ENCODE data around the gene MRPS22. TPM values are rescaled to one million over a fixed set of nuclear protein-coding genes. Genes with fewer than 3 reads are reported as not detected.

Gene MRPS22
- total and polyA plus RNA-seq, 2 of the 8 experiments (the other 6 are each of a cell fraction or from before 2014, with no cell fraction given) = 28.3 to 45.8 TPM

DNA sequence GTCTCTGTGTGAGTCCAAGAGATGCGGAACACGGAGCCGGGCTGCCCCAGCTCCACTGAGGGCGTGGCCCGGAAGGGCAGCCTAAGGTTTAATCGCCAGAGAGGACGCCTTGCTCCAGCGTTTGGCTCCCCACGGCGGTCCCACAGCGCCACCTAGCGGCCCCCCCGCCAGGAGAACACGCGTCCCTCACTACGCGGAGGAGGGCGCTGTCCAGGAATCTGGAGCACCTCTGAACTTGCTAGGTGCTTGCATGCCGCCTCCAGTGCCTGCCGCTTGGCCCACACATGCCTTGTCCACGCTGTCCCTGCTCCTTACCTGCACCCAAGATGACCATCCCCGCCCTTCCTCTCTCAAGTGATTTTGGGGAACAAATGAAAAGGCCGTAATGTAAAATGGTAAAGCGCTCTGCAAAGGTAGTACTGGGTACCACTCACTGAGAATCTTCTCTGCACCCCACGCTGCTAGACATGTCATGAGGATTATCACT lies 14.4 kb upstream of the MRPS22 start:
- peak overlapping the region; percentile 33 to 64 for H3K4me2 ChIP-seq (ENCODE audit: insufficient read depth in 1 of 2, low read depth in 2 of 2, low read length in 2 of 2)
- CTCF ChIA-PET (ENCODE audit: partially characterized antibody) = interaction anchor here (0.6 to 4.7 kb wide), 22 partner anchors 9 to 400 kb away, joined by 3 to 58 read pairs (median 4); no protein-coding TSS in a partner anchor
- no peaks in the 10 kb centered on the region for H3K23me2 ChIP-seq (ENCODE audit: low read depth, low read length)
- no peak overlapping the region for H3K4ac ChIP-seq (replicated peaks; ENCODE audit: insufficient read length, low read depth, low read length)
- no peaks in the 10 kb centered on the region for H3K4me1 ChIP-seq (replicated peaks in 1 of 4; ENCODE audit: control insufficient read depth in 3 of 4, insufficient read depth in 4 of 4, low read length in 3 of 4)
- no peak overlapping the region for H2BK120ac ChIP-seq (replicated peaks; ENCODE audit: low read depth, low read length)
- no peaks in the 10 kb centered on the region for H3K36me3 ChIP-seq (ENCODE audit: control insufficient read depth in 2 of 4, insufficient read depth in 4 of 4, low read length in 3 of 4)
- no peaks in the 10 kb centered on the region for H3K79me2 ChIP-seq (ENCODE audit: control insufficient read depth in 1 of 2, insufficient read depth in 2 of 2, low read length in 2 of 2)
- H3K56ac ChIP-seq (replicated peaks; ENCODE audit: insufficient read length, low read depth, low read length) = no peak overlapping the region
- H2BK15ac ChIP-seq (ENCODE audit: low read length) = no peak overlapping the region
- no peak overlapping the region for H2BK20ac ChIP-seq (ENCODE audit: low read length)
- peak; percentile 57 to 99 for DNase-seq (ENCODE audit: low read depth in 1 of 2, low spot score in 2 of 2)
- no peaks in the 10 kb centered on the region for H3K9me3 ChIP-seq (ENCODE audit: insufficient read depth in 2 of 2, low read depth in 1 of 2, low read length in 1 of 2)
- H4K91ac ChIP-seq (replicated peaks; ENCODE audit: insufficient read length, low read length) = no peak overlapping the region
- H4K8ac ChIP-seq (ENCODE audit: extremely low read depth, insufficient read depth, low read length) = no peak overlapping the region
- no peak overlapping the region for H3K14ac ChIP-seq (ENCODE audit: insufficient read length)
- peak overlapping the region in 2 of 4 experiments; percentile 14 to 45; a peak in 2 of 8 replicates for H3K4me3 ChIP-seq (ENCODE audit: extremely low read depth in 1 of 4, insufficient read depth in 2 of 4, low read depth in 3 of 4, low read length in 4 of 4)
- no peak overlapping the region for H2BK5ac ChIP-seq (ENCODE audit: low read depth, low read length)
- H3K23ac ChIP-seq (ENCODE audit: insufficient read length) = no peak overlapping the region
- H3K79me1 ChIP-seq (ENCODE audit: low read depth, low read length) = no peaks in the 10 kb centered on the region
- no peak overlapping the region; the same call in 1 of the 2 replicates for H2BK12ac ChIP-seq (ENCODE audit: low read depth, low read length)
- H3K27ac ChIP-seq (ENCODE audit: low read depth, low read length) = no peak overlapping the region
- H4K20me1 ChIP-seq (replicated peaks in 1 of 2; ENCODE audit: control insufficient read depth in 1 of 2, insufficient read depth in 2 of 2, low read length in 2 of 2) = no peaks in the 10 kb centered on the region
- H3K9ac ChIP-seq (replicated peaks in 1 of 4; ENCODE audit: extremely low read depth in 1 of 4, low read depth in 3 of 4, low read length in 3 of 4) = no peak overlapping the region
- H2AK5ac ChIP-seq (ENCODE audit: low read depth, low read length) = no peak overlapping the region
- H3K27me3 ChIP-seq (replicated peaks in 1 of 4; ENCODE audit: control insufficient read depth in 3 of 4, extremely low read depth in 1 of 4, insufficient read depth in 3 of 4, low read length in 3 of 4) = peaks cover 0 to 5% (median 4%) of the 10 kb centered on the region in 4 experiments; a peak in 3 of 7 replicates
- POLR2A ChIA-PET (ENCODE audit: partially characterized antibody) = interaction anchor here (0.6 kb wide), 1 partner anchor 15 kb away, joined by 3 read pairs; the partner anchor contains the start of gene MRPS22
- no peak overlapping the region for H4K5ac ChIP-seq (ENCODE audit: insufficient read length, low read depth, low read length)
- H2AFZ ChIP-seq (ENCODE audit: low read length) = peak overlapping the region; percentile 97
- 0 out of 2 replicates have a peak overlapping the region, but pooled peaks have one; percentile 34 for H3K18ac ChIP-seq (ENCODE audit: extremely low read depth, low read length)
- 14% methylated on average over 25 of the region's 25 CpGs; no CpG with 5 or more reads in 1 of the 2 experiments for WGBS, 2 experiments (ENCODE audit: extremely low coverage in 1 of 2, insufficient coverage in 1 of 2, insufficient read length in 1 of 2, insufficient replicate concordance in 2 of 2, low coverage in 1 of 2, low lambda C conversion rate in 2 of 2, missing lambda C conversion rate in 1 of 2)
- no peak for FAIRE-seq
- peak; percentile 89 for TF ChIP-seq MAX (IDR thresholded peaks at IDR 0.05)
- no peak for TF ChIP-seq SUZ12 (IDR thresholded peaks at IDR 0.05; ENCODE audit: low read length)
- TF ChIP-seq BCL11A (IDR thresholded peaks at IDR 0.05; ENCODE audit: low read depth in 2 of 2, low read length in 2 of 2) = no peak
- TF ChIP-seq, protein P1, sequence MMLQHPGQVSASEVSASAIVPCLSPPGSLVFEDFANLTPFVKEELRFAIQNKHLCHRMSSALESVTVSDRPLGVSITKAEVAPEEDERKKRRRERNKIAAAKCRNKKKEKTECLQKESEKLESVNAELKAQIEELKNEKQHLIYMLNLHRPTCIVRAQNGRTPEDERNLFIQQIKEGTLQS (IDR thresholded peaks at IDR 0.05; ENCODE audit: insufficient read depth, low read depth, low read length) = peak; percentile 46; the same call in 1 of the 2 replicates
- TF ChIP-seq GTF2F1 (IDR thresholded peaks at IDR 0.05; ENCODE audit: borderline replicate concordance, low read depth, low read length) = 0 out of 2 replicates have a peak, but pooled peaks have one; percentile 17
- peak; percentile 35; the same call in 1 of the 2 replicates for TF ChIP-seq EGR1 (IDR thresholded peaks at IDR 0.05; ENCODE audit: borderline replicate concordance, low read depth, low read length)
- peak; percentile 48 for TF ChIP-seq CTBP2 (IDR thresholded peaks at IDR 0.05; ENCODE audit: borderline replicate concordance, insufficient read depth, insufficient read length, low read length)
- TF ChIP-seq SIN3A (conservative IDR thresholded peaks at IDR 0.05 in 1 of 2, IDR thresholded peaks at IDR 0.05 in 1 of 2; ENCODE audit: low read depth in 1 of 2, low read length in 2 of 2) = peak in 1 of 2 experiments; percentile 58; a peak in 1 of 4 replicates
- no peak; the same call in 1 of the 2 replicates for TF ChIP-seq GABPA (IDR thresholded peaks at IDR 0.05; ENCODE audit: borderline replicate concordance, insufficient read depth, low read length)
- no peak for TF ChIP-seq TAF7 (optimal IDR thresholded peaks at IDR 0.05; ENCODE audit: borderline replicate concordance, low read depth, low read length)

Measured in H1 (cell line).